Mesendoderm (in vitro differentiated cells): ENCODE measurements around the gene RPL13.

Experiments used
- DNase-seq: peaks from one replicate; pipeline ENCODE4 v3.0.0; 2013
- H2AK5ac ChIP-seq: 2 replicates; pipeline ENCODE4 v1.6.1; 2013; ENCODE audit warnings: low read length, inconsistent platforms
- H2BK120ac ChIP-seq: 2 replicates; pipeline ENCODE4 v1.6.1; 2013; ENCODE audit warnings: low read depth, mild to moderate bottlenecking, low read length, moderate library complexity, mixed read lengths
- H2BK15ac ChIP-seq: replicated peaks from 2 replicates; pipeline ENCODE4 v1.6.1; 2013; ENCODE audit warnings: low read depth, mild to moderate bottlenecking, moderate library complexity
- H2BK5ac ChIP-seq: 2 replicates; pipeline ENCODE4 v1.6.1; 2013; ENCODE audit warnings: low read length, inconsistent platforms
- H3K18ac ChIP-seq: 2 replicates; pipeline ENCODE4 v1.6.1; 2013; ENCODE audit warnings: mild to moderate bottlenecking, low read length, mixed read lengths
- H3K23ac ChIP-seq: one replicate; pipeline ENCODE4 v1.6.1; 2013; ENCODE audit warnings: low read length
- H3K27ac ChIP-seq: 2 replicates; pipeline ENCODE4 v1.5.1; 2013; ENCODE audit warnings: low read depth, mild to moderate bottlenecking, inconsistent platforms, low read length, moderate library complexity
- H3K27me3 ChIP-seq: 2 replicates; pipeline ENCODE4 v1.6.1; 2013; ENCODE audit warnings: low read length, control low read depth, mild to moderate bottlenecking, inconsistent platforms; ENCODE audit not compliant: insufficient read depth, poor library complexity
- H3K36me3 ChIP-seq: 2 replicates; pipeline ENCODE4 v1.6.1; 2013; ENCODE audit warnings: low read length, inconsistent platforms; ENCODE audit not compliant: control insufficient read depth, insufficient read depth
- H3K4ac ChIP-seq: one replicate; pipeline ENCODE4 v1.6.1; 2013; ENCODE audit warnings: low read depth, mild to moderate bottlenecking, low read length, moderate library complexity
- H3K4me1 ChIP-seq: 2 replicates; pipeline ENCODE4 v1.6.1; 2013; ENCODE audit warnings: low read depth, low read length, inconsistent platforms; ENCODE audit not compliant: control insufficient read depth
- H3K4me2 ChIP-seq: 2 replicates; pipeline ENCODE4 v1.6.1; 2013; ENCODE audit warnings: low read length
- H3K4me3 ChIP-seq: 2 replicates; pipeline ENCODE4 v1.5.1; 2013; ENCODE audit warnings: mild to moderate bottlenecking, low read length
- H3K56ac ChIP-seq: one replicate; pipeline ENCODE4 v1.6.1; 2013; ENCODE audit warnings: low read length
- H3K79me1 ChIP-seq: 2 replicates; pipeline ENCODE4 v1.6.1; 2013; ENCODE audit warnings: low read length, inconsistent platforms
- H3K79me2 ChIP-seq: 2 replicates; pipeline ENCODE4 v1.6.1; 2013; ENCODE audit warnings: mild to moderate bottlenecking, low read length; ENCODE audit not compliant: control insufficient read depth, insufficient read depth
- H3K9ac ChIP-seq: 2 replicates; pipeline ENCODE4 v1.6.1; 2013; ENCODE audit warnings: low read length, inconsistent platforms
- H4K5ac ChIP-seq: one replicate; pipeline ENCODE4 v1.6.1; 2013; ENCODE audit warnings: low read length
- H4K8ac ChIP-seq: one replicate; pipeline ENCODE4 v1.6.1; 2013; ENCODE audit warnings: low read depth, mild to moderate bottlenecking, control low read depth, low read length, moderate library complexity
- WGBS: extraction: QIAGEN DNeasy Blood & Tissue Kit; methylation state at CpG from one replicate; pipeline ENCODE4 v1.1.7; 2013; ENCODE audit warnings: low lambda C conversion rate, missing lambda C conversion rate; ENCODE audit not compliant: insufficient coverage; ENCODE audit errors: extremely low coverage; 5-methylcytosine and 5-hydroxymethylcytosine counted together

The RPL13 gene

GRCh38 chr16:89599902-89600301 is 39.4 kb downstream of the RPL13 start:
- no peak overlapping the region for H4K5ac ChIP-seq
- H3K4me3 ChIP-seq, result no peak overlapping the region
- DNase-seq, result no peak
- H3K27me3 ChIP-seq, result no peaks in the 10 kb centered on the region
- no peak overlapping the region for H3K9ac ChIP-seq
- H3K18ac ChIP-seq, result no peak overlapping the region
- no peak overlapping the region for H3K4ac ChIP-seq
- no peak overlapping the region for H2BK15ac ChIP-seq
- no peak overlapping the region for H2BK5ac ChIP-seq
- H3K56ac ChIP-seq, result no peak overlapping the region
- H3K4me1 ChIP-seq, result peaks cover 3% of the 10 kb centered on the region
- no peak overlapping the region for H4K8ac ChIP-seq
- H3K23ac ChIP-seq, result no peak overlapping the region
- WGBS, result no CpG with 5 or more reads among the region's 10 CpGs
- no peaks in the 10 kb centered on the region for H3K36me3 ChIP-seq
- H3K79me1 ChIP-seq, result no peaks in the 10 kb centered on the region
- H2BK120ac ChIP-seq, result no peak overlapping the region
- H3K79me2 ChIP-seq, result no peaks in the 10 kb centered on the region
- H3K4me2 ChIP-seq, result no peak overlapping the region
- H3K27ac ChIP-seq, result no peak overlapping the region
- H2AK5ac ChIP-seq, result no peak overlapping the region

DNA sequence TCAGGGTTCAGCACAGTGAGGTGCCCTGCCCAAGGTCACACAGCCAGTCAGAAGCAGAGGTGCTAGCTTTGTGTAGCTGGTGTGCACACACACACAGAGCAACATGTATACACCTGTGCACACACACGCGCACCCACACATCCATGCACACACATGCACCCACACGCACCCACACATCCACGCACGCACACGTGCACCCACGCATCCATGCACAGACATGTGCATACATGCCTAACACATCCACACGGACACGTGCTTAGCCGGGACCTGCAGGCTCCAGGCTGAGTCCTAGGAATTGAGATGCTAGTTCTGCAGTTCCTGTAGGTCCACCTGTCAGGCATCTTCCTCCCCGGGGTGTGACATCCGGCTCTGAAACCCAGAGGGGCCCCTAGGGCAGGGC is 39.9 kb downstream of the RPL13 start:
- H3K79me1 ChIP-seq, result no peaks in the 10 kb centered on the region
- WGBS, result no CpG with 5 or more reads among the region's 12 CpGs
- no peak overlapping the region for H3K27ac ChIP-seq
- no peaks in the 10 kb centered on the region for H3K36me3 ChIP-seq
- no peak overlapping the region for H2BK120ac ChIP-seq
- no peak overlapping the region for H3K9ac ChIP-seq
- no peak overlapping the region for H3K23ac ChIP-seq
- H4K5ac ChIP-seq, result no peak overlapping the region
- H3K4me1 ChIP-seq, result peaks cover 3% of the 10 kb centered on the region
- no peak overlapping the region for H3K18ac ChIP-seq
- H3K79me2 ChIP-seq, result no peaks in the 10 kb centered on the region
- H3K56ac ChIP-seq, result no peak overlapping the region
- H3K4ac ChIP-seq, result no peak overlapping the region
- H2BK15ac ChIP-seq, result no peak overlapping the region
- H3K4me3 ChIP-seq, result no peak overlapping the region
- H3K27me3 ChIP-seq, result no peaks in the 10 kb centered on the region
- H2BK5ac ChIP-seq, result no peak overlapping the region
- H2AK5ac ChIP-seq, result no peak overlapping the region
- DNase-seq, result no peak
- no peak overlapping the region for H4K8ac ChIP-seq
- H3K4me2 ChIP-seq, result no peak overlapping the region

- Histone ChIP-seq H3K36me3 (no peaks in the 10 kb centered on the region), H2BK120ac (no peak overlapping the region), H2BK5ac (no peak overlapping the region), H3K79me2 (no peaks in the 10 kb centered on the region), H2BK15ac (no peak overlapping the region), H3K27me3 (no peaks in the 10 kb centered on the region), H3K56ac (no peak overlapping the region), H4K8ac (no peak overlapping the region), H3K4me3 (no peak overlapping the region), H2AK5ac (no peak overlapping the region), H3K4me2 (no peak overlapping the region), H3K27ac (no peak overlapping the region), H3K18ac (no peak overlapping the region), H4K5ac (no peak overlapping the region), H3K4me1 (peaks cover 3% of the 10 kb centered on the region), H3K9ac (no peak overlapping the region), H3K4ac (no peak overlapping the region), H3K79me1 (no peaks in the 10 kb centered on the region), H3K23ac (no peak overlapping the region)
- DNase-seq, result no peak
- no CpG with 5 or more reads among the region's 8 CpGs for WGBS
Measured at GRCh38 chr16:89600956-89601355, 40.5 kb downstream of the RPL13 start.

GRCh38 chr16:89601906-89602272 is 41.4 kb downstream of the RPL13 start:
- H3K4me2 ChIP-seq, result no peak overlapping the region
- no peaks in the 10 kb centered on the region for H3K36me3 ChIP-seq
- no peaks in the 10 kb centered on the region for H3K27me3 ChIP-seq
- no peaks in the 10 kb centered on the region for H3K79me1 ChIP-seq
- H3K18ac ChIP-seq, result no peak overlapping the region
- H3K27ac ChIP-seq, result no peak overlapping the region
- H3K4me3 ChIP-seq, result no peak overlapping the region
- no peak overlapping the region for H2AK5ac ChIP-seq
- H3K56ac ChIP-seq, result no peak overlapping the region
- H2BK15ac ChIP-seq, result no peak overlapping the region
- no peak overlapping the region for H2BK120ac ChIP-seq
- no peak overlapping the region for H2BK5ac ChIP-seq
- H3K9ac ChIP-seq, result no peak overlapping the region
- no peak overlapping the region for H4K8ac ChIP-seq
- no peak overlapping the region for H3K23ac ChIP-seq
- H3K79me2 ChIP-seq, result no peaks in the 10 kb centered on the region
- no peak overlapping the region for H3K4ac ChIP-seq
- whole genome bisulfite sequencing, result no CpG with 5 or more reads among the region's 22 CpGs
- H3K4me1 ChIP-seq, result peaks cover 3% of the 10 kb centered on the region
- H4K5ac ChIP-seq, result no peak overlapping the region
- no peak for DNase-seq

DNA sequence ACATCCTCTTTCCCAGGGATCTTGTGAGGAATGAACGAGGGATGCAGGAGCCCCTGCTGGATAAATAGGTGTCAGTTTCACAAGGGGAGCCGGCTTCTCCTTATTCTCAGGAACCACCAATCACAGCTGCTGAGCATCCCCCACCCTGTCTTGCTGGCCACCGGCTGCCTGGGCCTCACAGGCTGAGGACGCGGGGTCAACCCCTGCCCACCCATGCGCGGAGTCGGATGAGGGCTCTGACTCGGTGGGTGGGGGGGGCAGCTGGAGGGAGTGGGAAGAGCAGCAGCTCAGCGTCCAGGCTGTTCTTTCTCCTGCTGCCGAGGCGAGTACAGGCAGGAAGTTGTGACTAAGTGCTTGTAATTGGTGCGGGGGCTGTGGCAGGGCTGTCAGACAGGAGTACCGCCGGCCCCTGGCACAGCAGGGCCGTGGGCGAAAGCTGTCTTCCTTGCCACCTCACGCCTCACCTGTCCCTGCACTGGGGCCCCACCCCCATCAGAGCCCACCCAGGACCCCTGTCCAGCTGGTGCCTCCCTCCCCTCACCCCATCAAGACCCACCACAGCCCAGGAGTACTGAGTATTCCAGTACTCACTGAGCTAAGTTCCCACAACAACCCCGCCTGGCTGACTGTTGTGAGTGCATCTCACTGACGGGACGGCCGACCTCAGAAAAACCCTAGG is 41.9 kb downstream of the RPL13 start:
- no peak overlapping the region for H3K4ac ChIP-seq
- H3K79me2 ChIP-seq, result no peaks in the 10 kb centered on the region
- no peak overlapping the region for H2AK5ac ChIP-seq
- no peak overlapping the region for H3K18ac ChIP-seq
- H2BK15ac ChIP-seq, result no peak overlapping the region
- H3K4me3 ChIP-seq, result no peak overlapping the region
- H3K27me3 ChIP-seq, result no peaks in the 10 kb centered on the region
- peak; percentile 77 for DNase-seq
- H3K4me1 ChIP-seq, result peaks cover 3% of the 10 kb centered on the region
- no peak overlapping the region for H3K27ac ChIP-seq
- no peak overlapping the region for H3K4me2 ChIP-seq
- no peaks in the 10 kb centered on the region for H3K36me3 ChIP-seq
- H4K5ac ChIP-seq, result no peak overlapping the region
- no peak overlapping the region for H2BK120ac ChIP-seq
- no peak overlapping the region for H2BK5ac ChIP-seq
- H3K56ac ChIP-seq, result no peak overlapping the region
- H3K9ac ChIP-seq, result no peak overlapping the region
- no CpG with 5 or more reads among the region's 22 CpGs for WGBS
- H3K23ac ChIP-seq, result peak overlapping the region; percentile 24
- no peak overlapping the region for H4K8ac ChIP-seq
- H3K79me1 ChIP-seq, result no peaks in the 10 kb centered on the region

DNA sequence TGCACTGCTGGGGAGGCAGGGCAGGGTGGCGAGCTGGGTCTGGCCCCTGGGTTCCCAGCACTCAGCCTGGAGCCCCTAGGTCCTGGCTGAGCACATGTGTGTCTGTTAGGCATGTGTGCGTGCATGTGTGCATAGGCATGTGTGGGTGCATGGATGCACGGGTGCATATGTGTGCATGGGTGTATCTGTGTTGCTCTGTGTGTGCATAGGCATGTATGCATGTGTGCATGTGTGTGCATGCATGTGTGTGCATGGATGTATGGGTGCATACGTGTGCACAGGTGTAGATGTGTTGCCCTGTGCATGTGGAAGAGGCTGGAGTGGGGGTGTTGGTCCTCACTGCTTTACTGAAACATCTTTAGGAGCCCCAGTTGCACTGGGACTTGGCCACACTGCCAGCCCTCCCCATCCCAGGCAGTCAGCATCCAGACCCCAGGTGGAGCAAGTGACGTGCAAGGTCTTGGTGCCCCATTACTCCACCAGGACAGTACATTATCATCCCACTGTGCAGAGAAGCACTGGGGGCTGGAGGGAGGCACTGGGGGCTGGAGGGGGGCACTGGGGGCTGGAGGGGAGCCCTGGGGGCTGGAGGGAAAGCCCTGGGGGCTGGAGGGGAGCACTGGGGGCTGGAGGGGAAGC is 42.6 kb downstream of the RPL13 start:
- no peak overlapping the region for H4K8ac ChIP-seq
- no peak overlapping the region for H2BK120ac ChIP-seq
- H2BK5ac ChIP-seq, result no peak overlapping the region
- H3K27me3 ChIP-seq, result no peaks in the 10 kb centered on the region
- peak overlapping the region; percentile 34 for H3K56ac ChIP-seq
- peak overlapping the region; percentile 24 for H3K23ac ChIP-seq
- no peaks in the 10 kb centered on the region for H3K36me3 ChIP-seq
- DNase-seq, result no peak
- no peak overlapping the region for H2BK15ac ChIP-seq
- no peak overlapping the region for H3K4me3 ChIP-seq
- no peak overlapping the region for H3K4ac ChIP-seq
- H4K5ac ChIP-seq, result no peak overlapping the region
- H3K4me1 ChIP-seq, result peaks cover 3% of the 10 kb centered on the region
- no peak overlapping the region for H3K4me2 ChIP-seq
- H3K18ac ChIP-seq, result no peak overlapping the region
- no CpG with 5 or more reads among the region's 5 CpGs for WGBS
- no peak overlapping the region for H2AK5ac ChIP-seq
- no peak overlapping the region for H3K27ac ChIP-seq
- no peaks in the 10 kb centered on the region for H3K79me1 ChIP-seq
- H3K9ac ChIP-seq, result no peak overlapping the region
- H3K79me2 ChIP-seq, result no peaks in the 10 kb centered on the region
